GM18867 (cell line): ENCODE measurements around the gene LCN10.
"Not testable (repeated sequence)": the region's sequence is repeated elsewhere in the genome, so short reads cannot be mapped to it uniquely, and the experiment has no call there.

ENCODE experiments used
- ATAC-seq: cut with Tn5 transposase; IDR thresholded peaks from one replicate; pipeline ENCODE4 v1.9.1; 2021; ENCODE audit warnings: mild to moderate bottlenecking, moderate library complexity; ENCODE audit not compliant: unreplicated experiment

LCN10 gene

DNA sequence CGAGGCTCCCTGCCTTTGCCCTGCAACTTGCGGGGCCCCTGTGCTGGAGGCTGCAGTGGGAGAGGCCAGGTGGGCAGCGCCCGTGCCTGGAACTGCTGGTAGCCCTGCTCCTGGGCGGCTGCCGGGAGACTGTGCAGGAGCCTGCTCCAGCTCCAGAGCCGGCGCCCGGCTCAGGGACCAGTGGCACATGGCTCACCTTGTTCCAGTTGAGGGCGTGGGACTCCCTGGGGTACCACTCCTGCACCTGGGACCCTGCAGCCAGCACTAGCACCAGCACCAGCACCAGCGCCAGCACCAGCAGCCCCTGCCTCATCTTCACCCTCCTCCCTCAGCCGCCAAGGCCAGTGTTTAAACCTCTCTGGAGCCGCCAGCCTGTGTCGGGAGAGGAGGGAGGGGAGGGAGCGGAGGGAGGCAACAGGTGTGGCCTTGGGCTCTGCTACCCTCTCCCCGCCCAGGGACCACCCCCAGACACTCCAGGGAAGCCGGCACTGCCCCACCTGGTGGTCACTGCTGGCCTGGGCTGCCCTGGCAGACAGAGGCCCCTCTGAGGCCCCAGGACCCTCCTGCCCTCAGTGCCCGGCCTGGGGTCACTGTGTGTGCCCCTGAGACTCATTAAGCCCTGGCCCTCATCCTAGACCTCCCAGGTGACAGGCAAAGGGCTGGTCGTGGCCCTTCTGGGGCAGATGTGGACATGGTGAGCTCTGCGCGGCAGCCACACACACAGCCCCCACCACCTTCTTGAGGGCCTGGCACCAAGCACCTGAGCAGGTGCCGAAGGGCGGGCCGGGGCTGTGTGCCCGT lies at the start of gene LCN10:
Gene LCN10 (minus strand): TSS at position 350 of the 801 bp plus-strand sequence. CDS start 37 bp downstream, at position 313.
- ATAC-seq = no peak

DNA sequence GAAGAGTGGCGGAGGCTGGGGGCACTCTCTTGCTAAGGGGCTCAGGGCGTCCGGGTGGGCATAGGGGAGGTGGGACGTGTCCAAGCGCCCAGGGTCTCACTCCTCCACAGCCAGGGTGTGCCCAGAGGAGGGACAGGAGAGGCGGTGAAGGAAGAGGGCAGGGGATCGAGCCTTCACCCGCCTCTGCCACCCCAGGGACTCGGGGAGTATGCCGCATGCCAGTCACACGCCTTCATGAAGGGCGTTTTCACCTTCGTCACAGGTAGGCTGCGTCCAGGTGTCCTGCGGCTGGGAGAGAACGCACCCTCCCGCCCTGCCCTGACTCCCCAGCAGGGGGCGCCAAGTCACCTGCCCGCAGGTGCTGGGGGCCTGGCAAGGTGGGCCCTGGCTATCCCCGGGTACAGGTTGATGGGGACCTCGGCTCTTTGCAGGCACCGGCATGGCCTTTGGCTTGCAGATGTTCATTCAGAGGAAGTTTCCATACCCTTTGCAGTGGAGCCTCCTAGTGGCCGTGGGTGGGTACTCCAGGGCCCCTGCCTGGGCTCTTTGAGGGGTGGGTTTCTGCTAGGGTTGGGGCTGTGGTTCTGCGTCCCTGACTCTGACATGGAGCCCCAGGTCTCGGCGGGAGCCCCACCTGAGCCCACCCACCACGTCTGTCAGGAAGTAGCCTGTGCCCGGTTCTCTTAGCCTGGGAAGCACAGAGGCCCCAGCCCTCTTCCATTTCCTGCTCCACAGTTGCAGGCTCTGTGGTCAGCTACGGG lies 49.0 kb upstream of the LCN10 start:
- peak; percentile 14 for ATAC-seq

DNA sequence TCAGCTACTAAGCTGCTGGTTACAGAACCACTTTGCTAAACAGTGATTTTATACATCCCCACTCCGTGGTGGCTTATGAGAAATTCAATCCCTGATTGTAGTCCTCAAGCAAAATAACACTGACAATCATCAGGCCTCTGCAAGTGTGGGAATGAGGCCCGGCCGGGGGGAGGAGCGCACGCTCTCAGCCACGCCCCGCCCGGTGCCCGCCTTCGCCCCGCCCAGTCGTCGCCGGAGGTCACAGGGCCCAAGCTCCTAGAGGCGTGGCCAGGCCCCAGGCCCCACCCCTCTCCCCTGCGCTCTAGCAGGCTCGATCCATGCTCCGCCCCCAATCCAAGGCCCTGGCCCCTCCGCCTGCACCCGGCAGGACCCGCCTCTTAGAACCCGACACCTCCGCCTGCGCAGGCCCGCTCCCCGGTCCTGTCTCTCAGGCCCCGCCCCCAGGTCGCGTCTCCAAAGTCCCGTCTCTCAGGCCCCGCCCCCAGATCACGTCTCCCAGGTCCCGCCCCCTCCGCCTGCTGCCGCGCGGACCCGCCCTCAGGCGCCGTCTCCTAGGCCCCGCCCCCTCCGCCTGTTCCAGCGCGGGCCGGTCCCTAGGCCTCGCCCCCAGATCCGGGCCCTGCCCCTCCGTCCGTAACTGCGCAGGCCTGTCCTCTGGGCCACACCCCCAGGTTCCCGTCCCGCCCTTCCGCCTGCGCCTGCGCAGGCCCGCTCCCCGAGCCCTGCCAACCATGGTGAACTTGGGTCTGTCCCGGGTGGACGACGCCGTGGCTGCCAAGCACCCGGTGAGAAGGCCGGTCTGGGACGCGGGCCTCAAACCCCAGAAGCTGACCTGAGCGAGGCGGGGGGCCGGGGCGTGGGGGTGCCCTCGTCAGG lies 48.1 kb upstream of the LCN10 start, which contains the start of gene TMEM141:
Gene TMEM141 (plus strand): TSS at position 705 of the 876 bp plus-strand sequence. CDS start 27 bp downstream, at position 732.
- ATAC-seq = peak; percentile 82

GRCh38 chr9:136789523-136789937 lies 46.8 kb upstream of the LCN10 start:
- ATAC-seq = no peak

- not testable (repeated sequence) for ATAC-seq
Measured at GRCh38 chr9:136788644-136789522, 46.1 kb upstream of the LCN10 start.

DNA sequence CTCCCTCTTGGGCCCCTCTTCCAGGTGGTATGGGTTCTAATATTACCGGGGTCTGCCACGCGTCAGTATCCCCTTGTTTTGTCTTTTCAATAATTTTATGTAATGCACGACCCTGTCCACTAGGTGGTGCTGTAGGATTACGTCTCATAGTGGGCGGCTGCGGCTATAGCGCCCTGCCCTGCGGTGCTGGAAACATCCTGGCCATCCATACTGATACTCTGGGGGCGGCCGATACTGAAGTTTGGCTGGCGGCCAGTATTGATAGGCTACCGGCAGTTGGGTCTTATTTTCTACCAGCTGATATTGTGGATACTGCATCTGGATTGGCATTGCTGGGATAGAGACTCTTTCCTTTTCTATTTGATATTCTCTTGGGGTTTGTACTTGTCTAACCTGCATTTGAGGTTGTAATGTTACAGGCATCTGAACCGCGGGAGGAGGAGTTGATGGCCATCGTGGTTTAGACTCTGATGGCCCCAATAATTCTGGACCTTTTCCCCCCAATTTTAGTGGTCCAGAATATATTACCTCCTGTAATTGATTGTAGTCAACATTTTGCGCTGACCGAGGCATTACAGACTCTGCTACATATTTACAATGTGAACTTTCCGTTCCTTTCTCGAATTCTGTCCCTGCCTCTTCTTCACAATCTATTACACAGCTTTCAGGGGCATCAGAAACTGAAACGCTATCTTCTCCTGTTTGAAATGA lies 45.1 kb upstream of the LCN10 start:
- ATAC-seq = no peak

GRCh38 chr9:136786983-136787382 lies 44.2 kb upstream of the LCN10 start:
- ATAC-seq = not testable (repeated sequence)

- no peak for ATAC-seq
Measured at GRCh38 chr9:136786451-136786850, 43.7 kb upstream of the LCN10 start.

- ATAC-seq = not testable (repeated sequence)
Measured at GRCh38 chr9:136785565-136786355, 43.0 kb upstream of the LCN10 start.

DNA sequence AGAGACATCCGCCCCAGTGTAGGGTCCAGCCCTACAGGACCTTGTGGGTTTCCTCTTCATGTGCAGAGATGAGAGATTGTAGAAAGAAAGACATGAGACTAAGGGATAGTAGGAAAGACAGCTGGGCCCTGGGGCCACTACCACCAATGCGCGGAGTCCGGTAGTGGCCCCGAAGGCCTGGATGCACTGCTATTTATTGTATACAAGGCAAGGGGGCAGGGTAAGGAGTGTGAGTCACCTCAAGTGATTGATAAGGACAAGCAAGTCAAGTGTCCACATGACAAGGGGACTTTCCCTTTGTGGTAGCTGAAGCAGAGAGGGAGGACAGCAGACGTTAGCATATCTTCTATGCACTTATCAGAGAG lies 42.2 kb upstream of the LCN10 start:
- no peak for ATAC-seq

DNA sequence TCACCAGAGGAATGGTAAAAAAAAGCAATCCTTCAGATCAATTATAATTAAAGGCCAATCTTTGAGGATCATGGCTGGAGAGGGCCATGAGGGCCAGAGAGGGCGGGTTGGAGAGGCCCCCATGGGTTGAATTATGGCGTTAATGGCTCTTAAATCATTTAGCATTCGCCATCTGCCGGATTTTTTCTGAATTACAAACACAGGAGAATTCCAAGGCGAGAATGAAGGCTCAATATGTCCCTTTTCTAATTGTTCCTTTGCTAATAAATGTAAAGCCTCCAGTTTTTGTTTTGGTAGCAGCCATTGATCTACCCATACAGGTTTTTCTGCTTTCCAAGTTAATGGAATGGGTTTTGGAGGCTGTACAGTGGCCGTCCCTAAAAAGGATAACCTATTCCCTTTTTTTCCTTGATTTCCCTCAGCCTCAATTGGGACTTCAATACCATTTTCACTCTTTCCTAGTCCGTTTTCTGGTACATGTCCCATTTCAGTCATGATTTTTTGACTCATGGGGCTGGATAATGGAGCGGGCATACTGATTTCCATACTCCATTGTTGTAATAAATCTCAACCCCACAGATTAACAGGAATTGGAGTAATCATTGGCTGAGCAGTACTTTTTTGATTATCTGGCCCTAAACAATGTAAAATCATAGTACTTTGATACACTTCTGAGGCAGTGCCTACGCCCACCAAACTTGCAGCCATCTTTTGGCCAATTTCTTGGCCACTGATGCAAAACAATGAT lies 41.7 kb upstream of the LCN10 start:
- no peak for ATAC-seq

- ATAC-seq = no peak
Measured at GRCh38 chr9:136782452-136782851, 39.7 kb upstream of the LCN10 start.

- ATAC-seq = no peak
Measured at GRCh38 chr9:136779808-136780207, 37.1 kb upstream of the LCN10 start.

DNA sequence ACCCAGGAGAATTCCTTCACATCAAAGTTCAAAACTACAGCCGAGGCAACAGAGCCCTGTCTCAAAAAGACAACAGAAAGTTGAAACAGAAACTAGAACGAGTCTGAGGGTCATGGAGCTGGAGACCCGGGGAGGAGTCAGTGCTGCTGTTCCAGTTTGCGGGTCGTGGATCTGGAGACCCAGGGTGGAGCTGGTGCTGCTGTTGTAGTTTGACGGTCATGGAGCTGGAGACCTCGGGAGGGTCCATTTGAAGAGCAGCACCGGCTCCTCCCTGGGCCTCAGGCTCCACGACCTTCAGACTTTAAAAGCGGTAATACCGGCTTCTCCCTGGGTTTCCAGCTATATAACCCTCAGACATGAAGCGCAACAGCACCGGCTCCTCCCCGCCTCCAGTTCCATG lies 34.6 kb upstream of the LCN10 start:
- ATAC-seq = no peak

DNA sequence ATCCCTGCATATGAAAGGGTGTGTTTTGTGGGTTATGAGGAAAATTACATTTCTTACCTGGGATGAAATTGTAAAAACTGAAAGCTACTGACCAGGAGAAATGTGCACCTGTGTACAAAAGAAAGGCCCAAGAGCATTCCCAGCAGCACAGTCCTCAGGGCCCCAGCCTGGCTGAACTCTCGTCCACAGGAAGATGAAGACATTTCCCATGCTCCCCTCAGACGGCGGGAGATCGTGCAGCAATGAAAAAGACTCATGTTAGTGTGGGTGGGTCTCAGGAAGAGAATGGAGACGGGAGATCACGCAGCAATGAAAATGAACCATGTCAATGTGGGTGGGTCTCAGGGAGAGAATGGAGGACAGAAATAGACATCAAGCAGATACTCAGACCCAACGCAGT lies 34.2 kb upstream of the LCN10 start:
- ATAC-seq = no peak

DNA sequence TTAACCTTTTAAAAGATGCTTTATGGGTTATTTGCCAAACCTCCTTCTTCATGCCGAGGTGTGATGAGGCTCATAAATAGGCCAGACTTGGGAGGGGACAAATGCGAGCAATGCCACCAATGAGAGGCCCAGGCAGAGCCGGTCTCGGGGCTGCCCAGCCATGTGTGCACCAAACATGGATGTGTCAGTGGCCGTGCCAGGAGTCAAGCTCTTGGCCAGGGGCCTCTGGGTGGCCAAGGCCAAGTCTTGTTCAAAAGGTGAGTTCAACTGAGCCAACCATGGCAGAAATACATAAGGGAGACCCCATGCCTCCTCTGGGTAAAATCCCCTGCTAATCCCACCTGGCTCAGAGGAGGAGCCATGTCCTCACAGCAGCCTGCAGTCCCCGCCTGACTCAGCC lies 32.5 kb upstream of the LCN10 start:
- no peak for ATAC-seq

DNA sequence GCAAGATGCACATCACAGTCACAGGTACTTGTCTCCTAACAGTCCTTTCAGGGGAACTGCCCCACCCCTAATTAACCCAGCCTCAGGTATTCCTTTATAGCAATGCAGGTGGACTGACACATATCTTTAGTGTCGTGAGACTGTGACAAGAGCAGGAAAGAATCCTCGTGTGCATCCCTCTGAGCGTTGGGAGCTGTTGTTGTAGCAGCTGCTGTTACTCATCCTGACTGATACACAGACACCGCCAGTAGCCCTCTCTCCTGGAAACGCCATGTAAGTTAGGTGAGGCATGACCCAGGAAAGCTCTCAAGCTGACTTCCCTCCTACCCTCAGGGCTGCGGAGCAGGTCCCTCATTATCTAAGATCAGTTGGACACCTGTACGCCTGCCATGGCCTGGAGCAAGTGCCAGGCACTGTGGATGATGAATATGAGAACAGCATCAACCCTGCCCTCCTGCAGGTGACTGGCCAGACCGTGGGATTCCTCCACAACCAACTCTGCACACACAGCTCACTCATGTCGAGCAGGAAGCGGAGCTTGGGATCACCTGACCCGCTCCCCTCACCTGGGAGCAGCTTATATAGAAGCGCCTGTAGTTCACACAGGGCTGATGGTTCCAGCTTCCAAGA lies 31.8 kb upstream of the LCN10 start:
- no peak for ATAC-seq
